Loucy (cell line): ENCODE data around the gene WNT4.

Source experiments
- EZH2phosphoT487 ChIP-seq: fragments of 200-600 bp; IDR thresholded peaks from 2 replicates; pipeline ENCODE4 v1.6.1; 2018; ENCODE audit warnings: antibody characterized with exemption, mild to moderate bottlenecking, moderate library complexity, borderline replicate concordance
- TF ChIP-seq, protein P1 (sequence below): fragments of 200-600 bp; sonication (generic); conservative IDR thresholded peaks from 2 replicates; pipeline ENCODE4 v1.5.1; 2014; ENCODE audit warnings: mild to moderate bottlenecking, antibody characterized with exemption, low read length

GRCh38 chr1:22078133-22078532 is 64.8 kb downstream of the WNT4 start:
- TF ChIP-seq, protein P1, sequence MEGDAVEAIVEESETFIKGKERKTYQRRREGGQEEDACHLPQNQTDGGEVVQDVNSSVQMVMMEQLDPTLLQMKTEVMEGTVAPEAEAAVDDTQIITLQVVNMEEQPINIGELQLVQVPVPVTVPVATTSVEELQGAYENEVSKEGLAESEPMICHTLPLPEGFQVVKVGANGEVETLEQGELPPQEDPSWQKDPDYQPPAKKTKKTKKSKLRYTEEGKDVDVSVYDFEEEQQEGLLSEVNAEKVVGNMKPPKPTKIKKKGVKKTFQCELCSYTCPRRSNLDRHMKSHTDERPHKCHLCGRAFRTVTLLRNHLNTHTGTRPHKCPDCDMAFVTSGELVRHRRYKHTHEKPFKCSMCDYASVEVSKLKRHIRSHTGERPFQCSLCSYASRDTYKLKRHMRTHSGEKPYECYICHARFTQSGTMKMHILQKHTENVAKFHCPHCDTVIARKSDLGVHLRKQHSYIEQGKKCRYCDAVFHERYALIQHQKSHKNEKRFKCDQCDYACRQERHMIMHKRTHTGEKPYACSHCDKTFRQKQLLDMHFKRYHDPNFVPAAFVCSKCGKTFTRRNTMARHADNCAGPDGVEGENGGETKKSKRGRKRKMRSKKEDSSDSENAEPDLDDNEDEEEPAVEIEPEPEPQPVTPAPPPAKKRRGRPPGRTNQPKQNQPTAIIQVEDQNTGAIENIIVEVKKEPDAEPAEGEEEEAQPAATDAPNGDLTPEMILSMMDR = no peak
- TF ChIP-seq EZH2phosphoT487 = no peak
